Upper lobe of left lung (tissue), 6 donors: ENCODE measurements around the gene FKBP7. TPM values are rescaled to one million over a fixed set of nuclear protein-coding genes. Genes with fewer than 3 reads are reported as not detected.

Experiments
- ATAC-seq, 2 donors: fragments of 200-7000 bp; cut with Tn5 transposase; one replicate each; pipeline ENCODE4 v1.9.1; 2022; ENCODE audit warnings: mild to moderate bottlenecking in 2 of 2, moderate library complexity in 2 of 2; ENCODE audit not compliant: low FRiP score in 2 of 2
- DNase-seq, 2 donors: peaks; one replicate each; pipeline ENCODE4 v3.0.0-alpha.2; 2019 to 2020
- H3K27ac ChIP-seq, 4 donors: fragments of 200-600 bp; sonication (generic); one replicate each; pipeline ENCODE4 v1.5.1; 2016 to 2019
- H3K27me3 ChIP-seq, 4 donors: fragments of 200-600 bp; sonication (generic); one replicate each; pipeline ENCODE4 v1.5.1; 2017 to 2019
- H3K36me3 ChIP-seq, 4 donors: fragments of 200-600 bp; sonication (generic); one replicate each; pipeline ENCODE4 v1.5.1; 2016 to 2019
- H3K4me1 ChIP-seq, 4 donors: fragments of 200-600 bp; sonication (generic); one replicate each; pipeline ENCODE4 v1.5.1; 2018 to 2019
- H3K4me3 ChIP-seq, 4 donors: fragments of 200-600 bp; sonication (generic); one replicate each; pipeline ENCODE4 v1.5.1; 2017 to 2019; ENCODE audit warnings: mild to moderate bottlenecking in 2 of 4, moderate library complexity in 1 of 4
- H3K9me3 ChIP-seq, 4 donors: fragments of 200-600 bp; sonication (generic); one replicate each; pipeline ENCODE4 v1.5.1; 2018 to 2019
- CTCF ChIP-seq, 6 experiments: fragments of 450-650 bp in 4 of 6; fragments of 200-600 bp in 2 of 6; sonication (generic) in 2 of 6; IDR thresholded peaks; one replicate each; pipeline ENCODE4 v1.5.1; 2016 to 2019; ENCODE audit warnings: antibody characterized with exemption in 6 of 6
- EP300 ChIP-seq, 4 donors: sonication (generic); formaldehyde crosslinking; IDR thresholded peaks; one replicate each; pipeline ENCODE4 v1.5.1; 2017; ENCODE audit warnings: antibody characterized with exemption in 4 of 4, control low read depth in 2 of 4
- POLR2A ChIP-seq, 4 donors: fragments of 450-650 bp; IDR thresholded peaks; one replicate each; pipeline ENCODE4 v1.5.1; 2016 to 2017; ENCODE audit warnings: antibody characterized with exemption in 4 of 4, mild to moderate bottlenecking in 2 of 4
- POLR2AphosphoS5 ChIP-seq, 2 donors: sonication (generic); formaldehyde crosslinking; IDR thresholded peaks; one replicate each; pipeline ENCODE4 v1.5.1; 2017; ENCODE audit warnings: antibody characterized with exemption in 2 of 2
- WGBS, 2 donors: methylation state at CpG; one replicate each; pipeline ENCODE4 v1.1.5; 2017 to 2018; 5-methylcytosine and 5-hydroxymethylcytosine counted together
- total RNA-seq, 6 donors: library from RNA; depleted of rRNA in 4 of 6; stranded (reverse); fragments of >200 nt in 4 of 6; gene quantifications; one replicate each; pipeline versions ENCODE4 v1.1.0 to v1.2.1, GENCODE V29; 2016 to 2021
- donor health status: DM: no; HTN: no; CAD: no; lungs with moderate emphysema.
- donor health status: DM: no; HTN: yes; CAD: no; lungs with severe emphysema.

Gene FKBP7
- total RNA-seq, 6 donors from 2014 or later: 3.1 to 13.3 (median 5.3) TPM

DNA sequence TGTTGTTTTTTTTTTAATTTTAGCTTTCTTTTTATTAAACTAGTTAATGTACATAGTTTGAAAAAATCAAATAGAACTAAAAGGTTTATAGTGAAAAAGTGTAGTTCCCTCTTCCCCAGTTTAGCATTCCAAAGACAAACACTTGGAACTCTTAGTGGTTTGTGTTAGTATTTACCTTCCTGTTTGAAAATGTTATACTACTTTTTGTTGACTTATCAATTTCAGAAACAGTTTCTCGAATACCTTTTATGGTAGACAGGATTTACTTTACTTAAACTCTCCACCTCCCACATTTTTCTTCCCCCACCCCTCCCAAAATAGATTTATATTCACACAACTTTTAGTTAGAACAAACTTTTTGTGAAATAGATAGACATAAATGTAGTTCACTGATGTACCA lies 28.5 kb upstream of the FKBP7 start:
- TF ChIP-seq POLR2AphosphoS5 (IDR thresholded peaks at IDR 0.05): no peak
- no peak for TF ChIP-seq EP300 (IDR thresholded peaks at IDR 0.05)
- no peak for TF ChIP-seq POLR2A (IDR thresholded peaks at IDR 0.05)
- no peak for TF ChIP-seq CTCF (IDR thresholded peaks at IDR 0.05)
- Histone ChIP-seq H3K4me3 (no peak overlapping the region), H3K27me3 (no peaks in the 10 kb centered on the region), H3K9me3 (no peaks in the 10 kb centered on the region), H3K36me3 (peaks cover 8 to 54% (median 22%) of the 10 kb centered on the region in 4 donors), H3K27ac (no peak overlapping the region), H3K4me1 (peaks cover 0 to 10% (median 3%) of the 10 kb centered on the region in 4 donors)
- DNase-seq: no peak
- 73 to 82% methylated on average over 1 of the region's 1 CpG for WGBS, 2 donors
- ATAC-seq: no peak

DNA sequence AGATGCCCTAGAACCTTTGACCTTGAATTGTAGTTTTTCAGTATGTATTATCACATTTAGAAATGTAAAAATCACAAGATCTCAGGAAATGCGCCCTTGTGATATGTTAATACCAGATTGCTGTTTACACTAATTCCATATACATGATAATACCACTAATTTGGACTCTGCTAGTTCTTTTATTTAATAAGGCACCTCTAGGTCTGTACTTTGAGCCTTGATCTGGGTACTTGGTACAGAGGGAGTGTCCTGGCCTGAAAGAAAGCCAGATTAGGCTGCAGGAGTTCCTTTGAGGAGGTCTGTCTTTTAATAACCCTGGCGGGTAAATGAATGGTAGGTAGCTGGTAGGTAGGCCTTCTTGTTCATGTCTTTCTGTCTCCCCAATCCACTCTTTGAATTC lies 28.1 kb upstream of the FKBP7 start:
- peaks cover 0 to 10% (median 3%) of the 10 kb centered on the region in 4 donors for H3K4me1 ChIP-seq
- H3K9me3 ChIP-seq: no peaks in the 10 kb centered on the region
- no peak for DNase-seq
- H3K36me3 ChIP-seq: peaks cover 10 to 54% (median 24%) of the 10 kb centered on the region in 4 donors
- TF ChIP-seq POLR2AphosphoS5 (IDR thresholded peaks at IDR 0.05): no peak
- TF ChIP-seq EP300 (IDR thresholded peaks at IDR 0.05): no peak
- TF ChIP-seq POLR2A (IDR thresholded peaks at IDR 0.05): no peak
- TF ChIP-seq CTCF (IDR thresholded peaks at IDR 0.05): no peak
- H3K4me3 ChIP-seq: no peak overlapping the region
- 92 to 93% methylated on average over 2 of the region's 2 CpGs for WGBS, 2 donors
- no peak for ATAC-seq
- no peaks in the 10 kb centered on the region for H3K27me3 ChIP-seq
- H3K27ac ChIP-seq: no peak overlapping the region

DNA sequence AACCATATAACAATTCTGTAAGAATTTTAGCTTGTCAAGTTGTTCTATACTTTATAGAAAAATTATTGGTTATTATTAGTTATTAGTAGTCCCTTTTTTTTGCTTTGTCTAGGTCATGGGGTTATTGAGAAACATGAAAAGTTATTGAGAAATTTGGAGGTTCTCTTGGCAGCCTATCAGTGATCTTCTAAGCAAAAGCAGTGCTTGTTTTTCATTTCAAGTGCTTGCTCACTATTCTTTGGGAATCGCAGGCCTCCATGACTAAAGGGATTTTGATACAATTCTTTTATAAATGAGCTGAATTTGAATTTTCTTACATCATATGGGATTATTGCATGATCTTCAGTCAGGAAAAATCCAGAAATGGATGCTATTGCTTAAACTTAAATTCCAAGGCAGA lies 27.7 kb upstream of the FKBP7 start:
- TF ChIP-seq EP300 (IDR thresholded peaks at IDR 0.05) (no peak), POLR2AphosphoS5 (IDR thresholded peaks at IDR 0.05) (no peak), CTCF (IDR thresholded peaks at IDR 0.05) (no peak), POLR2A (IDR thresholded peaks at IDR 0.05) (no peak)
- Histone ChIP-seq H3K4me3 (no peak overlapping the region), H3K27me3 (no peaks in the 10 kb centered on the region), H3K36me3 (peaks cover 11 to 54% (median 27%) of the 10 kb centered on the region in 4 donors), H3K9me3 (no peaks in the 10 kb centered on the region), H3K4me1 (peaks cover 0 to 10% (median 3%) of the 10 kb centered on the region in 4 donors), H3K27ac (no peak overlapping the region)
- DNase-seq (no peak), ATAC-seq (no peak)
- 61 to 64% methylated on average over 1 of the region's 1 CpG for WGBS, 2 donors

DNA sequence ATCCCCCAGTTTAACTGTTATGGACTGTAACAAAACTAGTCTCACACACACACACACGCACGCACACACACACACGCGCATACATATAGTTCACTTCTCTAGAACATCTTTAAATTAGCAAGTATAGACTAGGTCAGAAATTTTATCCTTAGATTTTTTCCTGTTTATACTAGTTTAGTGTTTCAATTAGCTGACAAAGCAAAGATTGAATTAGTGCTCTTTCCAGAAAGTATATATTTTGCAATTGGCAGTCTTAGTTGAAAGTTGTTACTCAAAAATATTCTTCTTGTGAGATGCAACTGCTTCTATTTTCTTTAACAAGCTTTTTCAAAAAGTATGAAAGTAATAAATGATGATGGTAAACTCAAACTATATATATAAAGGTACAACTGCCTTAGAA lies 24.4 kb upstream of the FKBP7 start:
- ATAC-seq (no peak), DNase-seq (no peak)
- H3K4me3 ChIP-seq: no peak overlapping the region
- H3K4me1 ChIP-seq: peaks cover 0 to 10% (median 3%) of the 10 kb centered on the region in 4 donors
- H3K36me3 ChIP-seq: peaks cover 22 to 67% (median 42%) of the 10 kb centered on the region in 4 donors
- TF ChIP-seq POLR2A (IDR thresholded peaks at IDR 0.05): no peak
- TF ChIP-seq EP300 (IDR thresholded peaks at IDR 0.05): no peak
- TF ChIP-seq POLR2AphosphoS5 (IDR thresholded peaks at IDR 0.05): no peak
- TF ChIP-seq CTCF (IDR thresholded peaks at IDR 0.05): no peak
- no peaks in the 10 kb centered on the region for H3K9me3 ChIP-seq
- H3K27me3 ChIP-seq: no peaks in the 10 kb centered on the region
- no peak overlapping the region for H3K27ac ChIP-seq
- WGBS, 2 donors: 96 to 98% methylated on average over 4 of the region's 4 CpGs

- ATAC-seq: no peak
- Histone ChIP-seq H3K4me3 (no peak overlapping the region), H3K36me3 (peaks cover 22 to 93% (median 55%) of the 10 kb centered on the region in 4 donors), H3K4me1 (no peaks in the 10 kb centered on the region), H3K27me3 (no peaks in the 10 kb centered on the region), H3K9me3 (no peaks in the 10 kb centered on the region), H3K27ac (no peak overlapping the region)
- TF ChIP-seq EP300 (IDR thresholded peaks at IDR 0.05) (no peak), POLR2A (IDR thresholded peaks at IDR 0.05) (no peak)
- WGBS, 2 donors: 96 to 98% methylated on average over 3 of the region's 3 CpGs
- no peak for DNase-seq
These were observed 21.2 kb upstream of the FKBP7 start for GRCh38 chr2:178499640-178500039.
